ENCODE measurements around the gene VRK1.

DNA sequence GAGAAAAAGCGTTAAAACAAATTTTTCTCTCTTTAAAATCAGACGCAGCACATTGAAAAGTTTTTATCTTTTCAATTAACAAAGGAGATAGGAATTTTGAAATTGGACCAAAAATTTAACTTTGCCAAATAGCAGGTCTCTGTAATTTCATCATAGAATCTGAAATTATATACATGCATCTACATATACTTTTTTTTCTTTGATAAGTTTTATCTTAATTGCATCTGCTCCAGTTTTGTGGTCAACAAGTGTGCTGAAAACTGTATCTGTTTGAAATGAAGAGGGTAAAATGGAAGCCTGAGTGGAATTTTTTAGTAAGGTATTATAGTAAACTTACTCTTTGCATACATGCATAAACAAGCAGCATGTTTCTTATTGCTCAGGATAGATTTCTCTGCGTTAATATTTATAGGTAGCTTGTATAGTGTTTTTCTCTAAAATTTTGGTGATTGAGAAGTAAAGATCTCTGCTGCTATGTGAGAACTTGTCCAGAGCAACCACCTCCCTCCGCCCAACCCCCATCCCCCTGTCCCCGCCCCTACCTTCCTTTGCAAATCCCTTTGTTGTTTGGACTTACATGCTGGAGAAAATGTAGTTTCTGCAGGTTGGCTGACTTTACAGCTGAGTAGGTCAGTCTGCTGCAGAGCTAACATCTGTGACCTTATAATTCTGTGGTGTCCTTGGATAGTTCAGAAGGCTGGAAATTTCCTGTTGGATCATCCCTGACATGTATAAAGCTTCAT lies 64.6 kb downstream of the VRK1 start:
- TF ChIP-seq, protein P1, sequence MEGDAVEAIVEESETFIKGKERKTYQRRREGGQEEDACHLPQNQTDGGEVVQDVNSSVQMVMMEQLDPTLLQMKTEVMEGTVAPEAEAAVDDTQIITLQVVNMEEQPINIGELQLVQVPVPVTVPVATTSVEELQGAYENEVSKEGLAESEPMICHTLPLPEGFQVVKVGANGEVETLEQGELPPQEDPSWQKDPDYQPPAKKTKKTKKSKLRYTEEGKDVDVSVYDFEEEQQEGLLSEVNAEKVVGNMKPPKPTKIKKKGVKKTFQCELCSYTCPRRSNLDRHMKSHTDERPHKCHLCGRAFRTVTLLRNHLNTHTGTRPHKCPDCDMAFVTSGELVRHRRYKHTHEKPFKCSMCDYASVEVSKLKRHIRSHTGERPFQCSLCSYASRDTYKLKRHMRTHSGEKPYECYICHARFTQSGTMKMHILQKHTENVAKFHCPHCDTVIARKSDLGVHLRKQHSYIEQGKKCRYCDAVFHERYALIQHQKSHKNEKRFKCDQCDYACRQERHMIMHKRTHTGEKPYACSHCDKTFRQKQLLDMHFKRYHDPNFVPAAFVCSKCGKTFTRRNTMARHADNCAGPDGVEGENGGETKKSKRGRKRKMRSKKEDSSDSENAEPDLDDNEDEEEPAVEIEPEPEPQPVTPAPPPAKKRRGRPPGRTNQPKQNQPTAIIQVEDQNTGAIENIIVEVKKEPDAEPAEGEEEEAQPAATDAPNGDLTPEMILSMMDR (IDR thresholded peaks at IDR 0.05) = no peak
- TF ChIP-seq POLR2A (IDR thresholded peaks at IDR 0.05) (no peak), EP300 (IDR thresholded peaks at IDR 0.05) (no peak)

Measured in suprapubic skin (tissue), 3 donors.